Suprapubic skin (tissue), 4 donors: ENCODE measurements around the gene PHTF2.

Experiments
- EP300 ChIP-seq: sonication (generic); formaldehyde crosslinking; IDR thresholded peaks from one replicate; pipeline ENCODE4 v1.6.1; 2017; ENCODE audit warnings: antibody characterized with exemption
- POLR2A ChIP-seq, 2 donors: fragments of 450-650 bp; IDR thresholded peaks; one replicate each; pipeline ENCODE4 v1.6.1; 2017; ENCODE audit warnings: antibody characterized with exemption in 2 of 2, mild to moderate bottlenecking in 2 of 2, moderate library complexity in 2 of 2
- POLR2AphosphoS5 ChIP-seq, 3 donors: sonication (generic); formaldehyde crosslinking; IDR thresholded peaks; one replicate each; pipeline ENCODE4 v1.6.1; 2017; ENCODE audit warnings: antibody characterized with exemption in 3 of 3
- TF ChIP-seq, protein P1 (sequence below), 2 donors: fragments of 200-600 bp in 1 of 2; fragments of 450-650 bp in 1 of 2; sonication (generic) in 1 of 2; IDR thresholded peaks; one replicate each; pipeline ENCODE4 v1.5.1; 2016 to 2019; ENCODE audit warnings: antibody characterized with exemption in 2 of 2, mild to moderate bottlenecking in 1 of 2, moderate library complexity in 1 of 2

DNA sequence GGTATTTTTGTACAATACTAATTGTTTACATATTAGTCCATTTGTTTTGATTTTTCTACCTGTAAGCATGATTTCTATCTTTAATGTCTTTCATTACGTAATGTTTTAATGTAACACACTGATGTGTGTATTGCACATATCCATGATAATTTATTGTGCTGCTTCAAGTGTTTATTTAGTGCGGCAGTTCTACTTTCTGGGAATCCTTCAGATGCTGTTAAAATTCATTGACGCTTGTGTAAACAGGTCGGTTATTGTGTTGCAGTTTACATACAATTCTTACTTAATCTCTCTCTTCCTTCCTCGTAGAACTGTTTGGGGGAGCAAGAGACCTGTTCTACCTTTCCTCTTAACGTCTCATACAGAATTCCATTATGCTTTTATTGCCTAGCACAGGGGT lies 7.2 kb upstream of the PHTF2 start:
- TF ChIP-seq, protein P1, sequence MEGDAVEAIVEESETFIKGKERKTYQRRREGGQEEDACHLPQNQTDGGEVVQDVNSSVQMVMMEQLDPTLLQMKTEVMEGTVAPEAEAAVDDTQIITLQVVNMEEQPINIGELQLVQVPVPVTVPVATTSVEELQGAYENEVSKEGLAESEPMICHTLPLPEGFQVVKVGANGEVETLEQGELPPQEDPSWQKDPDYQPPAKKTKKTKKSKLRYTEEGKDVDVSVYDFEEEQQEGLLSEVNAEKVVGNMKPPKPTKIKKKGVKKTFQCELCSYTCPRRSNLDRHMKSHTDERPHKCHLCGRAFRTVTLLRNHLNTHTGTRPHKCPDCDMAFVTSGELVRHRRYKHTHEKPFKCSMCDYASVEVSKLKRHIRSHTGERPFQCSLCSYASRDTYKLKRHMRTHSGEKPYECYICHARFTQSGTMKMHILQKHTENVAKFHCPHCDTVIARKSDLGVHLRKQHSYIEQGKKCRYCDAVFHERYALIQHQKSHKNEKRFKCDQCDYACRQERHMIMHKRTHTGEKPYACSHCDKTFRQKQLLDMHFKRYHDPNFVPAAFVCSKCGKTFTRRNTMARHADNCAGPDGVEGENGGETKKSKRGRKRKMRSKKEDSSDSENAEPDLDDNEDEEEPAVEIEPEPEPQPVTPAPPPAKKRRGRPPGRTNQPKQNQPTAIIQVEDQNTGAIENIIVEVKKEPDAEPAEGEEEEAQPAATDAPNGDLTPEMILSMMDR (IDR thresholded peaks at IDR 0.05), result no peak
- TF ChIP-seq POLR2A (IDR thresholded peaks at IDR 0.05) (no peak), POLR2AphosphoS5 (IDR thresholded peaks at IDR 0.05) (no peak), EP300 (no peak)
